ENCODE data around the gene DLG1. TPM values are rescaled to one million over a fixed set of nuclear protein-coding genes. Genes with fewer than 3 reads are reported as not detected.

Gene DLG1
- total RNA-seq, 1 experiment from 2014 or later = 90.2 TPM

DNA sequence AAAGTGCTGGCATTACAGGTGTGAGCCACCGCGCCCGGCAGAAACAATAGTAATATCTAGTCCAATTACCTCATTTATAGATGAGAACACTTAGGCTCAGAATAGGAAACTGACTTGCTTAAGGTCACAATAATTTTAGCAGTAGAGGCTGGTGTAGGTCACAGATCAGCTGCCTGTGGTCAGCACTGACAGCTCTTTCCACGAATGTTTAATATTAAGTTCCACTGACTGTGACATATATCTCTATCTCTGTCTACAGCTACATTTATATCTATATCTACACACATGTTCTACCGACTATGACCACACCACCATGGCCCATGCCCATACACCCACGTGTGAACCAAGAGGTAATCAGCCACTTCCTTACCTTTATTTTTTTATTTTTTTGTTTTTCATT, 40.2 kb upstream of the DLG1 start:
- no TSS peak for BruUV-seq (replicated peaks)
- DNase-seq (ENCODE audit: low read depth, low spot score) (no peak), ATAC-seq (no peak)
- TF ChIP-seq SIN3A (IDR thresholded peaks at IDR 0.05; ENCODE audit: borderline replicate concordance, insufficient read depth, low read depth, low read length) (no peak), TCF7L2 (IDR thresholded peaks at IDR 0.05; ENCODE audit: low read depth, low read length) (no peak), POLR2AphosphoS5 (IDR thresholded peaks at IDR 0.05; ENCODE audit: low read depth, low read length) (no peak)
- TF ChIP-seq, protein P1, sequence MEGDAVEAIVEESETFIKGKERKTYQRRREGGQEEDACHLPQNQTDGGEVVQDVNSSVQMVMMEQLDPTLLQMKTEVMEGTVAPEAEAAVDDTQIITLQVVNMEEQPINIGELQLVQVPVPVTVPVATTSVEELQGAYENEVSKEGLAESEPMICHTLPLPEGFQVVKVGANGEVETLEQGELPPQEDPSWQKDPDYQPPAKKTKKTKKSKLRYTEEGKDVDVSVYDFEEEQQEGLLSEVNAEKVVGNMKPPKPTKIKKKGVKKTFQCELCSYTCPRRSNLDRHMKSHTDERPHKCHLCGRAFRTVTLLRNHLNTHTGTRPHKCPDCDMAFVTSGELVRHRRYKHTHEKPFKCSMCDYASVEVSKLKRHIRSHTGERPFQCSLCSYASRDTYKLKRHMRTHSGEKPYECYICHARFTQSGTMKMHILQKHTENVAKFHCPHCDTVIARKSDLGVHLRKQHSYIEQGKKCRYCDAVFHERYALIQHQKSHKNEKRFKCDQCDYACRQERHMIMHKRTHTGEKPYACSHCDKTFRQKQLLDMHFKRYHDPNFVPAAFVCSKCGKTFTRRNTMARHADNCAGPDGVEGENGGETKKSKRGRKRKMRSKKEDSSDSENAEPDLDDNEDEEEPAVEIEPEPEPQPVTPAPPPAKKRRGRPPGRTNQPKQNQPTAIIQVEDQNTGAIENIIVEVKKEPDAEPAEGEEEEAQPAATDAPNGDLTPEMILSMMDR (IDR thresholded peaks at IDR 0.05) = no peak
- TF ChIP-seq, protein P2, sequence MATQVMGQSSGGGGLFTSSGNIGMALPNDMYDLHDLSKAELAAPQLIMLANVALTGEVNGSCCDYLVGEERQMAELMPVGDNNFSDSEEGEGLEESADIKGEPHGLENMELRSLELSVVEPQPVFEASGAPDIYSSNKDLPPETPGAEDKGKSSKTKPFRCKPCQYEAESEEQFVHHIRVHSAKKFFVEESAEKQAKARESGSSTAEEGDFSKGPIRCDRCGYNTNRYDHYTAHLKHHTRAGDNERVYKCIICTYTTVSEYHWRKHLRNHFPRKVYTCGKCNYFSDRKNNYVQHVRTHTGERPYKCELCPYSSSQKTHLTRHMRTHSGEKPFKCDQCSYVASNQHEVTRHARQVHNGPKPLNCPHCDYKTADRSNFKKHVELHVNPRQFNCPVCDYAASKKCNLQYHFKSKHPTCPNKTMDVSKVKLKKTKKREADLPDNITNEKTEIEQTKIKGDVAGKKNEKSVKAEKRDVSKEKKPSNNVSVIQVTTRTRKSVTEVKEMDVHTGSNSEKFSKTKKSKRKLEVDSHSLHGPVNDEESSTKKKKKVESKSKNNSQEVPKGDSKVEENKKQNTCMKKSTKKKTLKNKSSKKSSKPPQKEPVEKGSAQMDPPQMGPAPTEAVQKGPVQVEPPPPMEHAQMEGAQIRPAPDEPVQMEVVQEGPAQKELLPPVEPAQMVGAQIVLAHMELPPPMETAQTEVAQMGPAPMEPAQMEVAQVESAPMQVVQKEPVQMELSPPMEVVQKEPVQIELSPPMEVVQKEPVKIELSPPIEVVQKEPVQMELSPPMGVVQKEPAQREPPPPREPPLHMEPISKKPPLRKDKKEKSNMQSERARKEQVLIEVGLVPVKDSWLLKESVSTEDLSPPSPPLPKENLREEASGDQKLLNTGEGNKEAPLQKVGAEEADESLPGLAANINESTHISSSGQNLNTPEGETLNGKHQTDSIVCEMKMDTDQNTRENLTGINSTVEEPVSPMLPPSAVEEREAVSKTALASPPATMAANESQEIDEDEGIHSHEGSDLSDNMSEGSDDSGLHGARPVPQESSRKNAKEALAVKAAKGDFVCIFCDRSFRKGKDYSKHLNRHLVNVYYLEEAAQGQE (IDR thresholded peaks at IDR 0.05; ENCODE audit: insufficient read depth in 1 of 2, low read depth in 2 of 2, low read length in 1 of 2) = no peak
- no peaks in the 10 kb centered on the region for H3K36me3 ChIP-seq (ENCODE audit: control insufficient read depth, insufficient read depth, low read length)
- H3K27ac ChIP-seq (ENCODE audit: low read length) = no peak overlapping the region
- no peaks in the 10 kb centered on the region for H3K4me1 ChIP-seq (ENCODE audit: control insufficient read depth, insufficient read depth, low read length)
- intact Hi-C loops (cut with micrococcal nuclease; ENCODE audit: unreplicated experiment) (no loop called here), in situ Hi-C loops (cut with HindIII; ENCODE audit: low pct_unique_long_range_greater_than_20kb, low sequenced_read_pairs) (no loop called here)
- no peaks in the 10 kb centered on the region for H3K27me3 ChIP-seq (ENCODE audit: control insufficient read depth, insufficient read depth, low read length)
- H3K4me3 ChIP-seq (ENCODE audit: low read depth in 2 of 2, low read length in 2 of 2) = no peak overlapping the region
- CTCF ChIA-PET = no interaction called here
- H3K9me3 ChIP-seq (ENCODE audit: control insufficient read depth, insufficient read depth, low read depth, low read length) = no peaks in the 10 kb centered on the region
- POLR2A ChIA-PET = no interaction called here

DNA sequence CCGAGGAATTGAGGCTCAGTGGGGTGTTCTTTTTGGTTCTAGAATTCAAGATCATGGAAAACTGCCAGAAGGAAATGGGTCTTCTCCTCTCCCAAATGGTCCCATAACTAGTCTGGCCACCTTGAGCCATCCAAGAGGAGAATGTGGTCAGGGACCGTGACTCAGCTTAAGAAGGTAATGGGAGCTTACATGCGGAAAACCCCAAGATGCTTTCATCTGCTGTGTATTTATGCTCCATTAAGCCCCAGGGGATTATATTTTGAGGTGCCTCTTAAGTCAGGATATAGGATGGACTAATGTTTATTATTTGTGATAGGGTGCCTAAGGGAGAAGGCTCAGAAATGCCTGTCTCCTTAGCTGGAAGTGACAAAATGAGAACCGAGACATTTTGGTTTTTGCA, 39.2 kb upstream of the DLG1 start:
- no TSS peak for BruUV-seq (replicated peaks)

More for the DNA sequence above, 39.2 kb upstream of the DLG1 start:
- TF ChIP-seq TCF7L2 (IDR thresholded peaks at IDR 0.05; ENCODE audit: low read depth, low read length) = no peak
- TF ChIP-seq, protein P1 (IDR thresholded peaks at IDR 0.05) = no peak
- no peak for TF ChIP-seq SIN3A (IDR thresholded peaks at IDR 0.05; ENCODE audit: borderline replicate concordance, insufficient read depth, low read depth, low read length)
- TF ChIP-seq, protein P2 (IDR thresholded peaks at IDR 0.05; ENCODE audit: insufficient read depth in 1 of 2, low read depth in 2 of 2, low read length in 1 of 2) = no peak
- TF ChIP-seq POLR2AphosphoS5 (IDR thresholded peaks at IDR 0.05; ENCODE audit: low read depth, low read length) = no peak
- Histone ChIP-seq H3K4me3 (ENCODE audit: low read depth in 2 of 2, low read length in 2 of 2) (no peak overlapping the region), H3K27me3 (ENCODE audit: control insufficient read depth, insufficient read depth, low read length) (no peaks in the 10 kb centered on the region), H3K9me3 (ENCODE audit: control insufficient read depth, insufficient read depth, low read depth, low read length) (no peaks in the 10 kb centered on the region), H3K27ac (ENCODE audit: low read length) (no peak overlapping the region), H3K4me1 (ENCODE audit: control insufficient read depth, insufficient read depth, low read length) (no peaks in the 10 kb centered on the region), H3K36me3 (ENCODE audit: control insufficient read depth, insufficient read depth, low read length) (no peaks in the 10 kb centered on the region)
- DNase-seq (ENCODE audit: low read depth, low spot score) (no peak), ATAC-seq (no peak)
- CTCF ChIA-PET = no interaction called here
- in situ Hi-C loops (cut with HindIII; ENCODE audit: low pct_unique_long_range_greater_than_20kb, low sequenced_read_pairs) (no loop called here), intact Hi-C loops (cut with micrococcal nuclease; ENCODE audit: unreplicated experiment) (no loop called here)
- POLR2A ChIA-PET = no interaction called here
